Uterus (tissue), 4 donors: ENCODE measurements around the gene ANKLE2. TPM values are rescaled to one million over a fixed set of nuclear protein-coding genes. Genes with fewer than 3 reads are reported as not detected.
"Not testable (repeated sequence)": the region's sequence is repeated elsewhere in the genome, so short reads cannot be mapped to it uniquely, and the experiment has no call there.

Experiments used
- DNase-seq, 2 donors: peaks; one replicate each; pipeline ENCODE4 v3.0.0-alpha.2; 2019 to 2020
- H3K27ac ChIP-seq, 2 donors: fragments of 200-600 bp; sonication (generic); 1 replicate in 1 of 2; 2 replicates in 1 of 2; pipeline ENCODE4 v1.5.1; 2016 to 2018
- H3K27me3 ChIP-seq, 2 donors: fragments of 200-600 bp; sonication (generic); one replicate each; pipeline ENCODE4 v1.5.1; 2018 to 2019; ENCODE audit warnings: control low read depth in 1 of 2
- H3K36me3 ChIP-seq, 2 donors: fragments of 200-600 bp; sonication (generic); one replicate each; pipeline ENCODE4 v1.5.1; 2019; ENCODE audit warnings: control low read depth in 1 of 2
- H3K4me1 ChIP-seq, 2 donors: fragments of 200-600 bp; sonication (generic); one replicate each; pipeline ENCODE4 v1.5.1; 2018 to 2019; ENCODE audit warnings: control low read depth in 1 of 2
- H3K4me3 ChIP-seq, 2 donors: fragments of 200-600 bp; sonication (generic); 1 replicate in 1 of 2; 2 replicates in 1 of 2; pipeline ENCODE4 v1.5.1; 2018 to 2019; ENCODE audit warnings: mild to moderate bottlenecking in 1 of 2
- H3K9me3 ChIP-seq, 2 donors: fragments of 200-600 bp; sonication (generic); one replicate each; pipeline ENCODE4 v1.5.1; 2019; ENCODE audit warnings: control low read depth in 1 of 2
- CTCF ChIP-seq, 4 experiments: fragments of 200-600 bp in 2 of 4; fragments of 450-650 bp in 2 of 4; sonication (generic) in 2 of 4; IDR thresholded peaks; one replicate each; pipeline ENCODE4 v1.5.1; 2016 to 2019; ENCODE audit warnings: antibody characterized with exemption in 4 of 4, mild to moderate bottlenecking in 2 of 4, moderate library complexity in 1 of 4
- POLR2A ChIP-seq, 2 donors: fragments of 450-650 bp; IDR thresholded peaks; one replicate each; pipeline ENCODE4 v1.6.1; 2016; ENCODE audit warnings: antibody characterized with exemption in 2 of 2, mild to moderate bottlenecking in 1 of 2, moderate library complexity in 1 of 2
- intact Hi-C: fragments of 100-400 bp; cut with DNase I; formaldehyde crosslinking; loops from one replicate; pipeline ENCODE4 v1.15.1; 2023; ENCODE audit warnings: low total_unique reads
- total RNA-seq, 4 donors: library from RNA; depleted of rRNA in 3 of 4; stranded (reverse); fragments of >200 nt in 3 of 4; gene quantifications; one replicate each; pipeline versions ENCODE4 v1.1.0 to v1.2.4, GENCODE V29; 2014 to 2023
- donor health status: DM: yes; HTN: yes; CAD: no.

Gene ANKLE2
- total RNA-seq, 4 donors from 2014 or later, result 21.2 to 87.4 (median 69.6) TPM

GRCh38 chr12:132776816-132777568 is 15.4 kb upstream of the ANKLE2 start:
- DNase-seq, result peak; percentile 32 to 71
- Histone ChIP-seq H3K27me3 (no peaks in the 10 kb centered on the region), H3K4me1 (no peaks in the 10 kb centered on the region), H3K4me3 (no peak overlapping the region), H3K27ac (no peak overlapping the region), H3K36me3 (no peaks in the 10 kb centered on the region), H3K9me3 (no peaks in the 10 kb centered on the region)
- TF ChIP-seq CTCF (IDR thresholded peaks at IDR 0.05) (no peak), POLR2A (IDR thresholded peaks at IDR 0.05) (no peak)
- intact Hi-C loops, result no loop called here

GRCh38 chr12:132776230-132776625 is 14.6 kb upstream of the ANKLE2 start:
- H3K4me1 ChIP-seq, H3K27me3 ChIP-seq, H3K36me3 ChIP-seq, H3K4me3 ChIP-seq, H3K27ac ChIP-seq, DNase-seq, intact Hi-C loops, H3K9me3 ChIP-seq: not testable (repeated sequence)

- intact Hi-C loops, result no loop called here
Observed at GRCh38 chr12:132775502-132776229, 14.0 kb upstream of the ANKLE2 start.

GRCh38 chr12:132774646-132775275 is 13.1 kb upstream of the ANKLE2 start:
- no peak for DNase-seq
- Histone ChIP-seq H3K9me3 (no peaks in the 10 kb centered on the region), H3K4me3 (no peak overlapping the region), H3K4me1 (no peaks in the 10 kb centered on the region), H3K27me3 (no peaks in the 10 kb centered on the region), H3K36me3 (no peaks in the 10 kb centered on the region), H3K27ac (no peak overlapping the region)
- intact Hi-C loops, result no loop called here
- no peak for TF ChIP-seq CTCF (IDR thresholded peaks at IDR 0.05)
- TF ChIP-seq POLR2A (IDR thresholded peaks at IDR 0.05), result no peak

More at GRCh38 chr12:132775502-132776229, 14.0 kb upstream of the ANKLE2 start:
- no peak for DNase-seq
- no peak overlapping the region for H3K4me3 ChIP-seq
- TF ChIP-seq CTCF (IDR thresholded peaks at IDR 0.05), result no peak
- no peak for TF ChIP-seq POLR2A (IDR thresholded peaks at IDR 0.05)
- H3K36me3 ChIP-seq, result no peaks in the 10 kb centered on the region
- H3K4me1 ChIP-seq, result no peaks in the 10 kb centered on the region
- no peaks in the 10 kb centered on the region for H3K27me3 ChIP-seq
- no peaks in the 10 kb centered on the region for H3K9me3 ChIP-seq
- no peak overlapping the region for H3K27ac ChIP-seq

DNA sequence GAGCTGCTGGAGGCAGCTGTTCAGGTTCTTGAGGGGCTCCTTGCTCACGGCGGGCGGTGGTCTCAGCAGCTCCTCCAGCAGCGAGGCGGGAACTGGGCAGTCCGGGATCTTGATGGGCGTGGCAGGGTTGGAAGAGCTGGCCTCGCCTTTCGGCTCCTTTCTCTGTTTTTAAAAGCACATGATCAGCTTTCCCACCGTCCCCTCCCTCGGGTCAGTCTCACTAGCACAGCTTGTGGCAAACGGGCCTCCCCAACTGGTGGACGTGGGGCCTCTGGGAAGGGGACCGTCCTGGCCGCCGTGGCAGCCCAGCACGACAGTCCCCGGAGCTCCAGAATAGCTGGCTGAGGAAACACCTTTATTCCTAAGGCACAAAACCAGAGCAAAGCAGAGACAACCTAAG is 12.5 kb upstream of the ANKLE2 start:
- intact Hi-C loops, result no loop called here

More for the DNA sequence above, 12.5 kb upstream of the ANKLE2 start:
- no peak for DNase-seq
- no peaks in the 10 kb centered on the region for H3K36me3 ChIP-seq
- H3K4me3 ChIP-seq, result no peak overlapping the region
- H3K4me1 ChIP-seq, result no peaks in the 10 kb centered on the region
- no peaks in the 10 kb centered on the region for H3K9me3 ChIP-seq
- TF ChIP-seq CTCF (IDR thresholded peaks at IDR 0.05) (no peak), POLR2A (IDR thresholded peaks at IDR 0.05) (no peak)
- H3K27ac ChIP-seq, result no peak overlapping the region
- H3K27me3 ChIP-seq, result no peaks in the 10 kb centered on the region
